ENCODE data around the gene H1-8.
"Not testable (repeated sequence)": the region's sequence is repeated elsewhere in the genome, so short reads cannot be mapped to it uniquely, and the experiment has no call there.

Gene H1-8

GRCh38 chr3:129515108-129515820 is 27.7 kb upstream of the H1-8 start:
- not testable (repeated sequence) for DNase-seq (ENCODE audit: low spot score)

- DNase-seq (ENCODE audit: low spot score): not testable (repeated sequence)
Observed at GRCh38 chr3:129515821-129516432, 27.0 kb upstream of the H1-8 start.

GRCh38 chr3:129517516-129517915 is 25.5 kb upstream of the H1-8 start:
- no peak for DNase-seq (ENCODE audit: low spot score)

GRCh38 chr3:129518038-129518561 is 24.9 kb upstream of the H1-8 start:
- DNase-seq (ENCODE audit: low spot score): no peak

GRCh38 chr3:129518581-129518980 is 24.4 kb upstream of the H1-8 start:
- DNase-seq (ENCODE audit: low spot score): no peak

GRCh38 chr3:129519449-129519848 is 23.5 kb upstream of the H1-8 start:
- no peak for DNase-seq (ENCODE audit: low spot score)

GRCh38 chr3:129519896-129520715 is 22.9 kb upstream of the H1-8 start:
- no peak for DNase-seq (ENCODE audit: low spot score)

- no peak for DNase-seq (ENCODE audit: low spot score)
Observed at GRCh38 chr3:129520960-129521359, 22.0 kb upstream of the H1-8 start.

- no peak for DNase-seq (ENCODE audit: low spot score)
Observed at GRCh38 chr3:129521611-129522010, 21.4 kb upstream of the H1-8 start.

GRCh38 chr3:129522953-129523352 is 20.0 kb upstream of the H1-8 start:
- no peak for DNase-seq (ENCODE audit: low spot score)

GRCh38 chr3:129524081-129524480 is 18.9 kb upstream of the H1-8 start:
- DNase-seq (ENCODE audit: low spot score): no peak

GRCh38 chr3:129525341-129525968 is 17.5 kb upstream of the H1-8 start:
- DNase-seq (ENCODE audit: low spot score): peak; percentile 52

GRCh38 chr3:129526121-129526900 is 16.7 kb upstream of the H1-8 start:
- no peak for DNase-seq (ENCODE audit: low spot score)

GRCh38 chr3:129527262-129527661 is 15.7 kb upstream of the H1-8 start:
- no peak for DNase-seq (ENCODE audit: low spot score)

GRCh38 chr3:129528589-129529100 is 14.3 kb upstream of the H1-8 start, which contains the start of gene RHO:
Gene RHO, plus strand, starts transcription at chr3:129528639. Its CDS starts 95 bp downstream, at chr3:129528734.
- no peak for DNase-seq (ENCODE audit: low spot score)

GRCh38 chr3:129529436-129530210 is 13.4 kb upstream of the H1-8 start:
- DNase-seq (ENCODE audit: low spot score): no peak

GRCh38 chr3:129530251-129530791 is 12.7 kb upstream of the H1-8 start:
- DNase-seq (ENCODE audit: low spot score): no peak

GRCh38 chr3:129530821-129531220 is 12.2 kb upstream of the H1-8 start:
- no peak for DNase-seq (ENCODE audit: low spot score)

- no peak for DNase-seq (ENCODE audit: low spot score)
Observed at GRCh38 chr3:129531699-129532098, 11.3 kb upstream of the H1-8 start.

- DNase-seq (ENCODE audit: low spot score): no peak
Observed at GRCh38 chr3:129532261-129532660, 10.7 kb upstream of the H1-8 start.

All from kidney capillary endothelial cell (primary cell).